DOHH2 (cell line): ENCODE data around the gene RRP8.

Experiments used
- H3F3A ChIP-seq: fragments of 200-600 bp; sonication (generic), shearing (Covaris generic); 2 replicates; pipeline ENCODE4 v1.6.0; 2016; ENCODE audit warnings: antibody characterized with exemption, mild to moderate bottlenecking; ENCODE audit not compliant: control insufficient read depth, insufficient read depth
- H3K27ac ChIP-seq: fragments of 200-600 bp; sonication (generic); 2 replicates; pipeline ENCODE4 v1.5.1; 2014; ENCODE audit warnings: low read depth, mild to moderate bottlenecking, low read length, moderate library complexity
- H3K27me3 ChIP-seq: fragments of 200-600 bp; sonication (generic); 2 replicates; pipeline ENCODE4 v1.6.1; 2014; ENCODE audit warnings: mild to moderate bottlenecking, low read length, mixed read lengths; ENCODE audit not compliant: control insufficient read depth
- H3K36me3 ChIP-seq: fragments of 200-600 bp; sonication (generic); 2 replicates; pipeline ENCODE4 v1.6.1; 2014; ENCODE audit warnings: mild to moderate bottlenecking, low read length, moderate library complexity, mixed read lengths; ENCODE audit not compliant: control insufficient read depth
- H3K4me1 ChIP-seq: fragments of 200-600 bp; sonication (generic); 2 replicates; pipeline ENCODE4 v1.6.1; 2014; ENCODE audit warnings: mild to moderate bottlenecking, low read length, mixed read lengths; ENCODE audit not compliant: control insufficient read depth
- H3K4me2 ChIP-seq: fragments of 200-600 bp; sonication (generic); 2 replicates; pipeline ENCODE4 v1.6.0; 2014; ENCODE audit warnings: mild to moderate bottlenecking, low read length, moderate library complexity
- H3K4me3 ChIP-seq: fragments of 200-600 bp; sonication (generic); 2 replicates; pipeline ENCODE4 v1.5.1; 2014; ENCODE audit warnings: mild to moderate bottlenecking, low read length, mixed read lengths
- H3K79me2 ChIP-seq: fragments of 200-600 bp; sonication (generic); 2 replicates; pipeline ENCODE4 v1.6.1; 2014; ENCODE audit warnings: mild to moderate bottlenecking, low read length, mixed read lengths; ENCODE audit not compliant: control insufficient read depth
- H3K9me2 ChIP-seq: fragments of 200-600 bp; sonication (generic); replicated peaks from 2 replicates; pipeline ENCODE4 v1.6.1; 2014; ENCODE audit warnings: mild to moderate bottlenecking, low read length, mixed read lengths; ENCODE audit not compliant: control insufficient read depth
- H3K9me3 ChIP-seq: fragments of 200-600 bp; sonication (generic); 2 replicates; pipeline ENCODE4 v1.6.1; 2014; ENCODE audit warnings: antibody characterized with exemption, low read length, mixed read lengths; ENCODE audit not compliant: control insufficient read depth, insufficient read depth
- H4K20me1 ChIP-seq: fragments of 200-600 bp; sonication (generic); 2 replicates; pipeline ENCODE4 v1.6.0; 2014; ENCODE audit warnings: low read depth, mild to moderate bottlenecking, antibody characterized with exemption, low read length, moderate library complexity; ENCODE audit not compliant: control insufficient read depth, insufficient read depth
- CTCF ChIP-seq: fragments of 200-600 bp; sonication (generic); IDR thresholded peaks from one replicate; pipeline ENCODE4 v1.5.1; 2014; ENCODE audit warnings: antibody characterized with exemption, mild to moderate bottlenecking, low read depth, low read length; ENCODE audit not compliant: poor library complexity, severe bottlenecking
- EZH2phosphoT487 ChIP-seq: fragments of 200-600 bp; sonication (generic); IDR thresholded peaks from 2 replicates; pipeline ENCODE4 v1.6.1; 2017; ENCODE audit warnings: borderline replicate concordance, mild to moderate bottlenecking, antibody characterized with exemption, low read length, moderate library complexity, mixed read lengths

The RRP8 gene

GRCh38 chr11:6586434-6587359 is 16.7 kb downstream of the RRP8 start:
- peaks cover 14% of the 10 kb centered on the region for H3K36me3 ChIP-seq
- H3K4me3 ChIP-seq = no peak overlapping the region
- TF ChIP-seq EZH2phosphoT487 (no peak), CTCF (no peak)
- H3K27ac ChIP-seq = no peak overlapping the region
- H3K27me3 ChIP-seq = no peaks in the 10 kb centered on the region
- H3K4me1 ChIP-seq = no peaks in the 10 kb centered on the region
- peaks cover 10% of the 10 kb centered on the region; the same call in 1 of the 2 replicates for H3F3A ChIP-seq
- peaks cover 14% of the 10 kb centered on the region for H3K9me3 ChIP-seq
- peaks cover 23% of the 10 kb centered on the region for H3K79me2 ChIP-seq
- H3K9me2 ChIP-seq = no peaks in the 10 kb centered on the region
- no peak overlapping the region for H3K4me2 ChIP-seq
- H4K20me1 ChIP-seq = no peaks in the 10 kb centered on the region

DNA sequence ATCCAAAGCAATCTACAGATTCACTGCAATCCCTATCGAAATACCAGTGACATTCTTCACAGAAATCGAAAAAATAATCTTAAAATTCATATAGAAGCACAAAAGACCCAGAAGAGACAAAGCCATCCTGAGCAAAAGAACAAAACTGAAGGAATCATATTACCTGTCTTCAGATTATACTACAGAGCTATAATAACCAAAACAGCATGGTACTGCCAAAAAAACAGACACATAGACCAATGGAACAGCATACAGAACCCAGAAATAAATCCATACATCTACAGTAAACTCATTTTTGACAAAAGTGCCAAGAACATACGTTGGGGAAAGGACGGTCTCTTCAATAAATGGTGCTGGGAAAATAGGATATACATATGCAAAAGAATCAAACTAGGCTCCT is 18.9 kb downstream of the RRP8 start:
- Histone ChIP-seq H3K4me2 (no peak overlapping the region), H3K9me3 (peaks cover 14% of the 10 kb centered on the region), H3K4me1 (no peaks in the 10 kb centered on the region), H3K27ac (no peak overlapping the region), H3K79me2 (peaks cover 27% of the 10 kb centered on the region), H3K4me3 (no peak overlapping the region), H3K36me3 (peaks cover 13% of the 10 kb centered on the region), H3K9me2 (no peaks in the 10 kb centered on the region), H3F3A (0 out of 2 replicates have a peak, but pooled peaks cover 4% of the 10 kb centered on the region), H3K27me3 (no peaks in the 10 kb centered on the region), H4K20me1 (no peaks in the 10 kb centered on the region)
- TF ChIP-seq CTCF (no peak), EZH2phosphoT487 (no peak)

GRCh38 chr11:6583584-6583983 is 19.8 kb downstream of the RRP8 start:
- Histone ChIP-seq H4K20me1 (no peaks in the 10 kb centered on the region), H3K4me2 (no peak overlapping the region), H3K36me3 (peaks cover 13% of the 10 kb centered on the region), H3K4me3 (no peak overlapping the region), H3K9me2 (no peaks in the 10 kb centered on the region), H3F3A (no peaks in the 10 kb centered on the region), H3K9me3 (peaks cover 14% of the 10 kb centered on the region), H3K27me3 (no peaks in the 10 kb centered on the region), H3K4me1 (no peaks in the 10 kb centered on the region), H3K27ac (no peak overlapping the region), H3K79me2 (peaks cover 27% of the 10 kb centered on the region)
- no peak for TF ChIP-seq EZH2phosphoT487
- TF ChIP-seq CTCF = no peak
